ENCODE measurements around the gene TSC2. TPM values are rescaled to one million over a fixed set of nuclear protein-coding genes. Genes with fewer than 3 reads are reported as not detected.
A peak's percentile ranks its signal among the peaks of the same experiment; 100 is the strongest.
"Not testable (repeated sequence)": the region's sequence is repeated elsewhere in the genome, so short reads cannot be mapped to it uniquely, and the experiment has no call there.

Gene TSC2
- total RNA-seq, 1 experiment from 2014 or later, result 166 TPM

GRCh38 chr16:2133797-2134196, 86.0 kb downstream of the TSC2 start:
- DNase-seq; H3K9me3 ChIP-seq (ENCODE audit: insufficient read depth, low read depth); H2AFZ ChIP-seq; H4K20me1 ChIP-seq (ENCODE audit: insufficient read depth); H3K36me3 ChIP-seq (ENCODE audit: low read depth); H3F3A ChIP-seq (ENCODE audit: insufficient read depth, low read depth); H3K79me2 ChIP-seq (ENCODE audit: low read depth); H3K9me2 ChIP-seq (ENCODE audit: insufficient read depth); CTCF ChIA-PET; H3K4me2 ChIP-seq; H3K27ac ChIP-seq; H3K4me3 ChIP-seq; H3K27me3 ChIP-seq (ENCODE audit: insufficient read depth, low read depth); POLR2A ChIA-PET (ENCODE audit: unreplicated experiment); H3K4me1 ChIP-seq (replicated peaks; ENCODE audit: insufficient read depth); intact Hi-C loops (cut with micrococcal nuclease; ENCODE audit: unreplicated experiment): not testable (repeated sequence)
- BruUV-seq (replicated peaks), result TSS peak; percentile 31

GRCh38 chr16:2135071-2135470, 87.3 kb downstream of the TSC2 start:
- POLR2A ChIA-PET (ENCODE audit: unreplicated experiment), result not testable (repeated sequence)

GRCh38 chr16:2135770-2136490, 88.1 kb downstream of the TSC2 start, which contains the start of gene PKD1:
Gene PKD1 (minus strand): TSS chr16:2135898. CDS start chr16:2135689, 209 bp downstream.
- H3K4me1 ChIP-seq (replicated peaks; ENCODE audit: insufficient read depth); H3F3A ChIP-seq (ENCODE audit: insufficient read depth, low read depth); H4K20me1 ChIP-seq (ENCODE audit: insufficient read depth); intact Hi-C loops (cut with micrococcal nuclease; ENCODE audit: unreplicated experiment); H3K9me3 ChIP-seq (ENCODE audit: insufficient read depth, low read depth); H3K79me2 ChIP-seq (ENCODE audit: low read depth); BruUV-seq (replicated peaks); H2AFZ ChIP-seq; H3K27ac ChIP-seq; H3K9me2 ChIP-seq (ENCODE audit: insufficient read depth); H3K27me3 ChIP-seq (ENCODE audit: insufficient read depth, low read depth); H3K36me3 ChIP-seq (ENCODE audit: low read depth): not testable (repeated sequence)
- DNase-seq, result peak; percentile 72 to 99
- peak within 1 kb of the TSS; percentile 67 for H3K4me2 ChIP-seq
- CTCF ChIA-PET, result interaction anchor here (0.7 to 1.2 kb wide), 2 partner anchors 10 to 115 kb away, joined by 3 to 4 read pairs; partner anchors contain the start of gene ECI1
- POLR2A ChIA-PET (ENCODE audit: unreplicated experiment), result interaction anchor here (0.6 kb wide), 1 partner anchor 19 kb away, joined by 11 read pairs; the partner anchor contains the start of gene TRAF7
- peak within 1 kb of the TSS; percentile 61; the same call in 1 of the 2 replicates for H3K4me3 ChIP-seq

More at GRCh38 chr16:2135071-2135470, 87.3 kb downstream of the TSC2 start:
- H3F3A ChIP-seq (ENCODE audit: insufficient read depth, low read depth); H3K79me2 ChIP-seq (ENCODE audit: low read depth); H3K27ac ChIP-seq; intact Hi-C loops (cut with micrococcal nuclease; ENCODE audit: unreplicated experiment); H3K4me1 ChIP-seq (replicated peaks; ENCODE audit: insufficient read depth); DNase-seq; BruUV-seq (replicated peaks); H3K36me3 ChIP-seq (ENCODE audit: low read depth); H2AFZ ChIP-seq; H3K9me2 ChIP-seq (ENCODE audit: insufficient read depth); CTCF ChIA-PET; H3K9me3 ChIP-seq (ENCODE audit: insufficient read depth, low read depth); H4K20me1 ChIP-seq (ENCODE audit: insufficient read depth); H3K27me3 ChIP-seq (ENCODE audit: insufficient read depth, low read depth): not testable (repeated sequence)
- H3K4me2 ChIP-seq, result peak overlapping the region; percentile 61
- H3K4me3 ChIP-seq, result peak overlapping the region; percentile 61; the same call in 1 of the 2 replicates

Small RNA genes within 50 kb of the gene (microRNA-seq; reads per million reads assigned to microRNA genes)
- not detected for gene MIR1225 (ENCODE audit: borderline number of aligned reads, borderline replicate concordance)
- gene MIR3180-5 (ENCODE audit: borderline number of aligned reads, borderline replicate concordance), result not detected
- gene MIR4516 (ENCODE audit: borderline number of aligned reads, borderline replicate concordance), result not detected
- not detected for gene MIR6511B1 (ENCODE audit: borderline number of aligned reads, borderline replicate concordance)

Other genes starting within 250 kb of the TSC2 start
- gene HAGH, start 221.2 kb upstream of the TSC2 start, total RNA-seq (2021), result 51.8 and 74.5 TPM in 2 replicates
- 26.8 and 41.2 TPM in 2 replicates for gene FAHD1, start 220.8 kb upstream of the TSC2 start, total RNA-seq (2021)
- gene MEIOB, start 175.8 kb upstream of the TSC2 start, total RNA-seq (2021), result not detected in 2 replicates
- not detected in 2 replicates for gene HS3ST6, start 129.6 kb upstream of the TSC2 start, total RNA-seq (2021)
- gene MSRB1, start 104.8 kb upstream of the TSC2 start, total RNA-seq (2021), result 49.4 and 54.9 TPM in 2 replicates
- gene RPL3L, start 93.3 kb upstream of the TSC2 start, total RNA-seq (2021), result 0.44 TPM in 1 of 2 replicates, not detected in the other
- 181 and 190 TPM in 2 replicates for gene NDUFB10, start 88.4 kb upstream of the TSC2 start, total RNA-seq (2021)
- 3,808 and 4,468 TPM in 2 replicates for gene RPS2, start 83.2 kb upstream of the TSC2 start, total RNA-seq (2021)
- gene RNF151, start 81.1 kb upstream of the TSC2 start, total RNA-seq (2021), result not detected in 2 replicates
- 51.3 and 66.4 TPM in 2 replicates for gene TBL3, start 75.9 kb upstream of the TSC2 start, total RNA-seq (2021)
- gene NOXO1, start 66.5 kb upstream of the TSC2 start, total RNA-seq (2021), result 11.1 and 12.7 TPM in 2 replicates
- gene GFER, start 63.8 kb upstream of the TSC2 start, total RNA-seq (2021), result 59.7 and 63.8 TPM in 2 replicates
- 4.3 and 4.5 TPM in 2 replicates for gene SYNGR3, start 58.0 kb upstream of the TSC2 start, total RNA-seq (2021)
- gene ZNF598, start 38.2 kb upstream of the TSC2 start, total RNA-seq (2021), result 68.4 and 72.5 TPM in 2 replicates
- 4.0 and 8.1 TPM in 2 replicates for gene NPW, start 28.2 kb upstream of the TSC2 start, total RNA-seq (2021)
- gene NHERF2, start 21.1 kb upstream of the TSC2 start, total RNA-seq (2021), result 104 and 144 TPM in 2 replicates
- gene NTHL1, start 151 bp upstream of the TSC2 start, total RNA-seq (2021), result 47.3 and 66.6 TPM in 2 replicates
- 91.5 and 105 TPM in 2 replicates for gene PKD1, start 87.9 kb downstream of the TSC2 start, total RNA-seq (2021)
- gene RAB26, start 100.6 kb downstream of the TSC2 start, total RNA-seq (2021), result 29.5 and 31.3 TPM in 2 replicates
- 166 and 199 TPM in 2 replicates for gene TRAF7, start 107.8 kb downstream of the TSC2 start, total RNA-seq (2021)
- 2.1 and 3.3 TPM in 2 replicates for gene CASKIN1, start 148.6 kb downstream of the TSC2 start, total RNA-seq (2021)
- gene MLST8, start 157.5 kb downstream of the TSC2 start, total RNA-seq (2021), result 66.3 and 74.2 TPM in 2 replicates
- gene BRICD5, start 162.9 kb downstream of the TSC2 start, total RNA-seq (2021), result 17.1 and 24.6 TPM in 2 replicates
- 20.2 and 23.4 TPM in 2 replicates for gene PGP, start 166.9 kb downstream of the TSC2 start, total RNA-seq (2021)
- 38.8 and 41.1 TPM in 2 replicates for gene E4F1, start 175.6 kb downstream of the TSC2 start, total RNA-seq (2021)
- gene DNASE1L2, start 188.5 kb downstream of the TSC2 start, total RNA-seq (2021), result 6.0 and 7.3 TPM in 2 replicates
- 131 and 216 TPM in 2 replicates for gene ECI1, start 203.6 kb downstream of the TSC2 start, total RNA-seq (2021)
- gene RNPS1, start 220.1 kb downstream of the TSC2 start, total RNA-seq (2021), result 229 and 250 TPM in 2 replicates